Thoracic aorta (tissue), 2 donors: Measurements from ENCODE around the gene IBSP. TPM values are rescaled to one million over a fixed set of nuclear protein-coding genes. Genes with fewer than 3 reads are reported as not detected.

Experiments
- ATAC-seq: fragments of 150-250 bp; one replicate; pipeline ENCODE4 v1.8.0; 2017; ENCODE audit warnings: low read depth; ENCODE audit not compliant: insufficient number of reproducible peaks, low FRiP score
- DNase-seq: peaks from one replicate; pipeline ENCODE4 v3.0.0-alpha.2; 2020; ENCODE audit warnings: low spot score
- H3K27ac ChIP-seq, 2 donors: fragments of 200-600 bp; sonication (generic); 1 replicate in 1 of 2; 2 replicates in 1 of 2; pipeline ENCODE4 v1.5.1; 2016; ENCODE audit warnings: mild to moderate bottlenecking in 2 of 2, moderate library complexity in 2 of 2
- H3K27me3 ChIP-seq: fragments of 200-600 bp; sonication (generic); replicated peaks from 2 replicates; pipeline ENCODE4 v1.6.0; 2016; ENCODE audit warnings: mild to moderate bottlenecking; ENCODE audit not compliant: insufficient read depth
- H3K36me3 ChIP-seq: fragments of 200-600 bp; sonication (generic); one replicate; pipeline ENCODE4 v1.5.1; 2016
- H3K4me1 ChIP-seq, 2 donors: fragments of 200-600 bp; sonication (generic); 1 replicate in 1 of 2; 2 replicates in 1 of 2; pipeline versions ENCODE4 v1.5.1 to v1.6.0; 2016; ENCODE audit warnings: low read depth in 2 of 2, mild to moderate bottlenecking in 1 of 2; ENCODE audit not compliant: control insufficient read depth in 1 of 2
- H3K4me3 ChIP-seq: fragments of 200-600 bp; sonication (generic); 2 replicates; pipeline ENCODE4 v1.5.1; 2016; ENCODE audit warnings: mild to moderate bottlenecking
- H3K9me3 ChIP-seq: fragments of 200-600 bp; sonication (generic); 2 replicates; pipeline ENCODE4 v1.5.1; 2016
- total RNA-seq, 2 donors: library from RNA; depleted of rRNA; stranded (reverse); fragments of >200 nt; gene quantifications; one replicate each; pipeline versions ENCODE4 v1.1.0 to v1.2.3, GENCODE V29; 2016
- TF ChIP-seq, protein P1 (sequence below): fragments of 200-600 bp; sonication (generic); IDR thresholded peaks from one replicate; pipeline ENCODE4 v1.5.1; 2019; ENCODE audit warnings: antibody characterized with exemption

Gene IBSP
- total RNA-seq, 2 donors from 2014 or later, result not detected

DNA sequence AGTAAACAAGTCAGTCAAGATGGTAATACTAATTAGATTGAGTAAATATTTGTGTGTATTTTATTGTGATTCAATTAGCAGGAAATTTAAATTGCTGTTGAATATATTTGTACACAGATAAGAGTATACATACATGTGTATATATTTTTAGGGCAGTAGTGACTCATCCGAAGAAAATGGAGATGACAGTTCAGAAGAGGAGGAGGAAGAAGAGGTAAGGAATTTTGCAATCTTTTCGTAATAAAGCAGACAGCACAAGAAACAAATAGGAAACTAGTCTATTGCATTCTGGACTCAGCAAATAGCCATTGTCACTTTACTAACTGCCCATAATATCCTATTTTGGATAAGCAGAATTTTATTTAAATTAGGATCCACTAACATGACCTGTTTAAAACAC lies 6.6 kb downstream of the IBSP start:
- no peak overlapping the region for H3K27ac ChIP-seq
- H3K4me1 ChIP-seq, result no peaks in the 10 kb centered on the region
- DNase-seq (no peak), ATAC-seq (no peak)
- no peaks in the 10 kb centered on the region for H3K9me3 ChIP-seq
- no peaks in the 10 kb centered on the region for H3K27me3 ChIP-seq
- TF ChIP-seq, protein P1, sequence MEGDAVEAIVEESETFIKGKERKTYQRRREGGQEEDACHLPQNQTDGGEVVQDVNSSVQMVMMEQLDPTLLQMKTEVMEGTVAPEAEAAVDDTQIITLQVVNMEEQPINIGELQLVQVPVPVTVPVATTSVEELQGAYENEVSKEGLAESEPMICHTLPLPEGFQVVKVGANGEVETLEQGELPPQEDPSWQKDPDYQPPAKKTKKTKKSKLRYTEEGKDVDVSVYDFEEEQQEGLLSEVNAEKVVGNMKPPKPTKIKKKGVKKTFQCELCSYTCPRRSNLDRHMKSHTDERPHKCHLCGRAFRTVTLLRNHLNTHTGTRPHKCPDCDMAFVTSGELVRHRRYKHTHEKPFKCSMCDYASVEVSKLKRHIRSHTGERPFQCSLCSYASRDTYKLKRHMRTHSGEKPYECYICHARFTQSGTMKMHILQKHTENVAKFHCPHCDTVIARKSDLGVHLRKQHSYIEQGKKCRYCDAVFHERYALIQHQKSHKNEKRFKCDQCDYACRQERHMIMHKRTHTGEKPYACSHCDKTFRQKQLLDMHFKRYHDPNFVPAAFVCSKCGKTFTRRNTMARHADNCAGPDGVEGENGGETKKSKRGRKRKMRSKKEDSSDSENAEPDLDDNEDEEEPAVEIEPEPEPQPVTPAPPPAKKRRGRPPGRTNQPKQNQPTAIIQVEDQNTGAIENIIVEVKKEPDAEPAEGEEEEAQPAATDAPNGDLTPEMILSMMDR, result no peak
- H3K36me3 ChIP-seq, result no peaks in the 10 kb centered on the region
- H3K4me3 ChIP-seq, result no peak overlapping the region

DNA sequence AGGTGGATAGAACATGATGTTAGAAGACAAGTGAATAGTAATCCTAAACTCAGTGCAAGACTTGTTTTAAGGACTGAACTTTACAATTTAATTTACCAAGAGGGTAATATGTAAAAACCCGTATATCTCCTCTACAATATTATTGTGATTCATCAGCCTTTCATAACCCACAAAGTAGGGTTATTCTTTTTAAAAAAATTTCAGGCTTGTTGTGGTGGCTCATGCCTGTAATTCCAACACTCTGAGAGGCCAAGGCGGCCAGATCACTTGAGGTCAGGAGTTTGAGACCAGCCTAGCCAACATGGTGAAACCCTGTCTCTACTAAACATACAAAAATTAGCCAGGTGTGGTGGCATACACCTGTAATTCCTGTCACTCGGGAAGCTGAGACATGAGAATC lies 7.2 kb downstream of the IBSP start:
- DNase-seq (no peak), ATAC-seq (no peak)
- Histone ChIP-seq H3K27me3 (no peaks in the 10 kb centered on the region), H3K4me3 (no peak overlapping the region), H3K27ac (no peak overlapping the region), H3K9me3 (no peaks in the 10 kb centered on the region), H3K36me3 (no peaks in the 10 kb centered on the region), H3K4me1 (no peaks in the 10 kb centered on the region)
- TF ChIP-seq, protein P1, result no peak

DNA sequence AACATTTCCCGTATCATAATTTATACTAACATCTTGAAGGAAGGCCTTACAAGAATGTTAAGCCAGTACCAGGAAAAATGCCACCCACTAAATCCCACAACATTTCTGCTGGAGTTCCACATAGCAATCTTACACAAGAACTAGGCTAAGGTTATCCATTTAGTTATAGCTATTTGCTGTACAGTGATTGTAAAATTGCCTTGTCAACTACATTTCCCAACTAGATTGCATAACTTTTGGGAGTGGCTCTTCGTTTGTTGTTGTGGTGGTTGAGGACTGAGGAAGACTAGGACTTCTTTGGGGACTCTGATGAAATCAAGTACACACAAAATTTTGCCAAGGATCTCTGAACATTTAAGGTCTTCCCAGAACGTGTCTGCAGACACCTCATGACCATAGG lies 8.0 kb downstream of the IBSP start:
- Histone ChIP-seq H3K27ac (no peak overlapping the region), H3K36me3 (no peaks in the 10 kb centered on the region), H3K27me3 (no peaks in the 10 kb centered on the region), H3K9me3 (no peaks in the 10 kb centered on the region), H3K4me3 (no peak overlapping the region), H3K4me1 (no peaks in the 10 kb centered on the region)
- TF ChIP-seq, protein P1, result no peak
- no peak for DNase-seq
- ATAC-seq, result no peak

DNA sequence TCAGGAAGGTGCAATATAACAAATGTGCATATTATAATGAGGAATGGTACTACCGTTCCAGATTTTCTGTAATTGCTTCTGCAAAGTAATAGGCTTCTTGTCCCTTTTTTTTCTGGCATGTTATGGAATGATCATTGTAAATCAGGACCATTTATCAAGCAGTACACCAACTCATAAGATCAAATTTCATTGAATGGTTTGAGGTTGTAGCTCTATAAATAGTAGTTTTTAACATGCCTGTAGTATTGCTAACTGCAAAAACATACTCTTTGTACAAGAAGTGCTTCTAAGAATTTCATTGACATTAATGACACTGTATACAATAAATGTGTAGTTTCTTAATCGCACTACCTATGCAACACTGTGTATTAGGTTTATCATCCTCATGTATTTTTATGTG lies 12.6 kb downstream of the IBSP start:
- no peaks in the 10 kb centered on the region for H3K36me3 ChIP-seq
- no peaks in the 10 kb centered on the region for H3K27me3 ChIP-seq

DNA sequence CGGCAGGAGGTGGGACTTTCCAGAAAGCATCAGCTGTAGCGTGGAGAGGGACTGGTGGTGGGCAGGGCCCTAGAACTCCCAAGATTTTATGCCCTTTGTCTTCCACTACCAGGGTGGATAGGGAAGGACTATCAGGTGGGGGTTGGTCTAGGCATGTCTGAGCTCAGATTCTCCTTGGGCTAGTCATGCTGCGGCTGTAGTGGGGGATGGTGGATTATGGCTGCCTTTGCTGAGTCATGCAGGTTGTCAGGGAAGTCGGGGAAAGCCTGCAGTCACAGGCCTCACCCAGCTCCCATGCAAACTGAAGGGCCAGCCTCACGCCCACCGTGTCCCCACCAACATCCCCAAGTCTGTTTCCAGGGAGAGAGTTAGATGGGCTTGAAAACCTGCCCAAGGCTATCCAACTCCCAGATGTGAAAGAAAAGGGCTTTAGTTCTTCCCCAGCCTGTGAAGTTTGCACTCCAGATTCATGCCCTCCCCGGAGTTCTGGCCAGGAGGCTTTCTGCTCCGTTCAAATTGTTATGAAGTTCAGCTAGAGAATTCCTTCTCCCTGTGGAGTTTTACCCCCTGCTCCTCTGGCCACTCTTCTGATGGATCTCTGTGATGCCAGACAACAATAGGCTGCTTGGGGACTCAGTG lies 20.0 kb downstream of the IBSP start:
- no peak overlapping the region for H3K27ac ChIP-seq
- DNase-seq, result no peak
- H3K9me3 ChIP-seq, result no peaks in the 10 kb centered on the region
- no peaks in the 10 kb centered on the region for H3K4me1 ChIP-seq
- no peaks in the 10 kb centered on the region for H3K27me3 ChIP-seq
- ATAC-seq, result no peak
- H3K36me3 ChIP-seq, result no peaks in the 10 kb centered on the region
- TF ChIP-seq, protein P1, result no peak
- H3K4me3 ChIP-seq, result no peak overlapping the region

More for the DNA sequence above, 12.6 kb downstream of the IBSP start:
- H3K4me3 ChIP-seq, result no peak overlapping the region
- H3K9me3 ChIP-seq, result no peaks in the 10 kb centered on the region
- DNase-seq, result no peak
- TF ChIP-seq, protein P1, result no peak
- no peak overlapping the region for H3K27ac ChIP-seq
- H3K4me1 ChIP-seq, result no peaks in the 10 kb centered on the region
- no peak for ATAC-seq
